Subcutaneous adipose tissue (tissue), 4 donors: ENCODE results near the gene KIF1A. TPM values are rescaled to one million over a fixed set of nuclear protein-coding genes. Genes with fewer than 3 reads are reported as not detected.

Source experiments
- total RNA-seq, 4 donors: library from RNA; depleted of rRNA; stranded (reverse); fragments of >200 nt; gene quantifications; one replicate each; pipeline ENCODE4 v1.1.0, GENCODE V29; 2016
- TF ChIP-seq, protein P1 (sequence below): fragments of 450-650 bp; IDR thresholded peaks from one replicate; pipeline ENCODE4 v1.5.1; 2016; ENCODE audit warnings: low read depth, mild to moderate bottlenecking, control low read depth, antibody characterized with exemption, moderate library complexity

KIF1A gene
- total RNA-seq, 4 donors from 2014 or later, result not detected

- TF ChIP-seq, protein P1, sequence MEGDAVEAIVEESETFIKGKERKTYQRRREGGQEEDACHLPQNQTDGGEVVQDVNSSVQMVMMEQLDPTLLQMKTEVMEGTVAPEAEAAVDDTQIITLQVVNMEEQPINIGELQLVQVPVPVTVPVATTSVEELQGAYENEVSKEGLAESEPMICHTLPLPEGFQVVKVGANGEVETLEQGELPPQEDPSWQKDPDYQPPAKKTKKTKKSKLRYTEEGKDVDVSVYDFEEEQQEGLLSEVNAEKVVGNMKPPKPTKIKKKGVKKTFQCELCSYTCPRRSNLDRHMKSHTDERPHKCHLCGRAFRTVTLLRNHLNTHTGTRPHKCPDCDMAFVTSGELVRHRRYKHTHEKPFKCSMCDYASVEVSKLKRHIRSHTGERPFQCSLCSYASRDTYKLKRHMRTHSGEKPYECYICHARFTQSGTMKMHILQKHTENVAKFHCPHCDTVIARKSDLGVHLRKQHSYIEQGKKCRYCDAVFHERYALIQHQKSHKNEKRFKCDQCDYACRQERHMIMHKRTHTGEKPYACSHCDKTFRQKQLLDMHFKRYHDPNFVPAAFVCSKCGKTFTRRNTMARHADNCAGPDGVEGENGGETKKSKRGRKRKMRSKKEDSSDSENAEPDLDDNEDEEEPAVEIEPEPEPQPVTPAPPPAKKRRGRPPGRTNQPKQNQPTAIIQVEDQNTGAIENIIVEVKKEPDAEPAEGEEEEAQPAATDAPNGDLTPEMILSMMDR, result no peak
Measured at GRCh38 chr2:240722376-240722775, 97.6 kb downstream of the KIF1A start.

GRCh38 chr2:240721596-240722180 lies 98.3 kb downstream of the KIF1A start:
- TF ChIP-seq, protein P1, result no peak

DNA sequence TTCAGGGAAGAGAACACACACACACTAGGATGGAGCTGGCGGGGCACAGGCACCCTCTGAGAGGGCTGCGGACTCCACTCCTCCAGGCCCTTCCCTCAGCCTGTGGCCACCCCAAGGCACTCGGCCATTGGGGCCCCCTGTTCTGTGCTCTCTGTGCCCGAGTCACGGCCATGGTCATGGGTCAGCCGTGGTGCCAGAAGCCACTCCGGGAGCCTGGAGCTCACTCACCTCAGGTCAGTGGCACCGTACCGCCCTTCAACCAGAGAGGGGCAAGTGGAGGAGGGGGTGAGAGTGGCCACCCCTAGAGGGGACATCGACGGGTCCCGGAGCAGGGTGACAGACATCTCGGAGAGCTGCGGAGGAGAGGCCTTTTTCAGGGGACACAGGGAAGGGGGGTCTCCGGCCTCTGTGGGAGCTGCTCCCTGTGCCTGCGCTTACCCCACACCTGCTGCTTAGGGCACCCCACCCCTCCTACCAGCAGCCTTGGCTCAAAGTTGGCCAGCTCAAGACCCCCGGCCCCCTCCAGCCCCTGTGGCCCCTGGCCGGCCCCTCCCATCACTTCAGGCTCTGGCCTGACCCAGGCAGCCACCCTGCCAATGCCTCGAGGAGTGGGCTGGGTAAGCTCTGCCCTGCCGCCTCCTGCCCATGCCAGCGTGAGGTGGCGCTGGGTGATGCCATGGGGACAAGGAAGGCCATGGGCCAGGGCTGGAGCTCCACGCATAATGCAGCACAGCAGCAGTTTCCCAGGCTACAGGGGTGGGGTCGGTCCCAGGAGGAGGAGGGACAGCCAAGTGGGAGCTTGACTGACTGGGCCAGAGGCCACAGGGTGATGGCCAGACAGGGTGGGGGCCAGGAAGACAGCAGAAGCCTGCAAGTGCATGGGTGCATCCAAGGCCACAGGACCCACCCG lies 99.1 kb downstream of the KIF1A start:
- TF ChIP-seq, protein P1, result no peak

GRCh38 chr2:240719676-240720545 lies 100.1 kb downstream of the KIF1A start:
- TF ChIP-seq, protein P1, result no peak

- TF ChIP-seq, protein P1, result no peak
Measured at GRCh38 chr2:240718896-240719490, 101.0 kb downstream of the KIF1A start.

GRCh38 chr2:240717681-240718581 lies 102.1 kb downstream of the KIF1A start:
- TF ChIP-seq, protein P1, result no peak
